HEK293 (cell line): Measurements from ENCODE around the gene ATP6V0C.
"Not testable (repeated sequence)": the region's sequence is repeated elsewhere in the genome, so short reads cannot be mapped to it uniquely, and the experiment has no call there.

ENCODE experiments used
- CTCF ChIA-PET: fragments of 350-600 bp; formaldehyde crosslinking; extraction: SDS; loops from one replicate; lab custom pipeline; 2021; ENCODE audit warnings: antibody characterized with exemption; lab: Yijun Ruan, JAX
- POLR2A ChIA-PET: fragments of 300-600 bp; formaldehyde crosslinking; extraction: SDS; loops from one replicate; lab custom pipeline; 2020; ENCODE audit warnings: antibody characterized with exemption, inconsistent platforms; lab: Yijun Ruan, JAX
- H3K27ac ChIP-seq: fragments of 200-500 bp; sonication (Bioruptor generic); 2 replicates; pipeline ENCODE4 v1.5.1; 2014; ENCODE audit warnings: low read depth, low read length, control low read depth, inconsistent platforms; ENCODE audit errors: extremely low read depth
- H3K36me3 ChIP-seq, 2 experiments: fragments of 200-500 bp in 1 of 2; sonication (Bioruptor generic) in 1 of 2; 1 replicate in 1 of 2; 2 replicates in 1 of 2; pipeline ENCODE4 v1.5.1; 2014 to 2017; ENCODE audit warnings: inconsistent platforms in 2 of 2, low read length in 2 of 2; ENCODE audit not compliant: control insufficient read depth in 2 of 2, insufficient read depth in 1 of 2
- H3K4me1 ChIP-seq: fragments of 200-500 bp; sonication (Bioruptor generic); 2 replicates; pipeline ENCODE4 v1.5.1; 2014; ENCODE audit warnings: mild to moderate bottlenecking, low read length, inconsistent platforms; ENCODE audit not compliant: control insufficient read depth, insufficient read depth
- H3K4me3 ChIP-seq: 2 replicates; pipeline ENCODE4 v1.5.1; 2011; ENCODE audit warnings: low read depth, mild to moderate bottlenecking, control low read depth, low read length, moderate library complexity
- H3K9me3 ChIP-seq: fragments of 200-500 bp; sonication (Bioruptor generic); 2 replicates; pipeline ENCODE4 v1.5.1; 2014; ENCODE audit warnings: low read depth, low read length, inconsistent platforms; ENCODE audit not compliant: control insufficient read depth, insufficient read depth
- ATF2 ChIP-seq: fragments of 450-650 bp; formaldehyde crosslinking; IDR thresholded peaks from 2 replicates; pipeline ENCODE4 v1.5.1; 2016; ENCODE audit warnings: missing biosample characterization, missing genetic modification characterization, low read depth
- HOXA7 ChIP-seq: sonication (generic); formaldehyde crosslinking; IDR thresholded peaks from 2 replicates; pipeline ENCODE4 v1.8.1; 2022; ENCODE audit warnings: missing genetic modification reagents, borderline replicate concordance
- SP7 ChIP-seq: fragments of 450-650 bp; formaldehyde crosslinking; IDR thresholded peaks from 2 replicates; pipeline ENCODE4 v1.5.1; 2016; ENCODE audit warnings: missing biosample characterization, missing genetic modification characterization
- ZIC2 ChIP-seq: fragments of 450-650 bp; formaldehyde crosslinking; IDR thresholded peaks from 2 replicates; pipeline ENCODE4 v1.5.1; 2016; ENCODE audit warnings: missing biosample characterization, missing genetic modification characterization
- ZNF121 ChIP-seq: fragments of 450-650 bp; formaldehyde crosslinking; IDR thresholded peaks from 2 replicates; pipeline ENCODE4 v1.5.1; 2016; ENCODE audit warnings: missing biosample characterization, missing genetic modification characterization
- ZNF146 ChIP-seq: fragments of 450-650 bp; formaldehyde crosslinking; IDR thresholded peaks from 2 replicates; pipeline ENCODE4 v1.5.1; 2016; ENCODE audit warnings: missing biosample characterization, missing genetic modification characterization
- ZNF223 ChIP-seq: fragments of 450-650 bp; formaldehyde crosslinking; IDR thresholded peaks from 2 replicates; pipeline ENCODE4 v1.5.1; 2016; ENCODE audit warnings: missing biosample characterization, missing genetic modification characterization
- ZNF311 ChIP-seq: fragments of 450-650 bp; formaldehyde crosslinking; IDR thresholded peaks from 2 replicates; pipeline ENCODE4 v1.5.1; 2017; ENCODE audit warnings: missing biosample characterization, missing genetic modification characterization, borderline replicate concordance
- ZNF341 ChIP-seq: fragments of 450-650 bp; formaldehyde crosslinking; IDR thresholded peaks from 2 replicates; pipeline ENCODE4; 2016; ENCODE audit warnings: low read depth, missing biosample characterization, missing genetic modification characterization
- ZNF449 ChIP-seq: fragments of 450-650 bp; formaldehyde crosslinking; IDR thresholded peaks from 2 replicates; pipeline ENCODE4 v1.5.1; 2017; ENCODE audit warnings: missing biosample characterization, mild to moderate bottlenecking, missing genetic modification characterization, moderate library complexity
- ZNF488 ChIP-seq: fragments of 450-650 bp; formaldehyde crosslinking; IDR thresholded peaks from 2 replicates; pipeline ENCODE4 v1.5.1; 2016; ENCODE audit warnings: missing biosample characterization, missing genetic modification characterization
- ZNF571 ChIP-seq: fragments of 450-650 bp; formaldehyde crosslinking; IDR thresholded peaks from 2 replicates; pipeline ENCODE4 v1.5.0; 2017; ENCODE audit warnings: missing biosample characterization, missing genetic modification characterization
- ZNF600 ChIP-seq: fragments of 450-650 bp; formaldehyde crosslinking; IDR thresholded peaks from 2 replicates; pipeline ENCODE4 v1.5.1; 2016; ENCODE audit warnings: missing biosample characterization, missing genetic modification characterization
- ZNF704 ChIP-seq: fragments of 450-650 bp; formaldehyde crosslinking; IDR thresholded peaks from 2 replicates; pipeline ENCODE4 v1.5.1; 2016; ENCODE audit warnings: missing biosample characterization, missing genetic modification characterization

ATP6V0C gene

GRCh38 chr16:2477327-2477726, 36.4 kb upstream of the ATP6V0C start:
- peaks cover 4% of the 10 kb centered on the region for H3K4me1 ChIP-seq
- no peak overlapping the region for H3K4me3 ChIP-seq
- CTCF ChIA-PET, result interaction anchor here (2.2 kb wide), 1 partner anchor 24 kb away, joined by 11 read pairs; no protein-coding TSS in a partner anchor
- H3K9me3 ChIP-seq, result no peaks in the 10 kb centered on the region
- no peak for TF ChIP-seq HOXA7 (CRISPR knock-in tag)
- peak; percentile 76 for TF ChIP-seq ZNF121 (tag by site-specific recombination)
- no peak for TF ChIP-seq ZNF146 (tag by site-specific recombination)
- no peak overlapping the region for H3K27ac ChIP-seq
- POLR2A ChIA-PET, result interaction anchor here (1.0 to 1.4 kb wide), 2 partner anchors 10 to 18 kb away, joined by 3 read pairs; no protein-coding TSS in a partner anchor
- peaks cover 0 to 4% of the 10 kb centered on the region in 2 experiments; a peak in 1 of 3 replicates for H3K36me3 ChIP-seq

- ChIA-PET CTCF (interaction anchor here (2.2 kb wide), 1 partner anchor 23 kb away, joined by 11 read pairs; no protein-coding TSS in a partner anchor), POLR2A (interaction anchor here (1.0 to 1.4 kb wide), 2 partner anchors 11 to 19 kb away, joined by 3 read pairs; no protein-coding TSS in a partner anchor)
- H3K9me3 ChIP-seq, result no peaks in the 10 kb centered on the region
- no peak for TF ChIP-seq ZNF704 (tag by site-specific recombination)
- TF ChIP-seq ZNF223 (tag by site-specific recombination), result no peak
- TF ChIP-seq ZNF341 (tag by site-specific recombination), result 0 out of 2 replicates have a peak, but pooled peaks have one; percentile 17
- no peak for TF ChIP-seq ZNF571 (tag by site-specific recombination)
- no peak for TF ChIP-seq ZNF311 (tag by site-specific recombination)
- no peak for TF ChIP-seq ZNF449 (tag by site-specific recombination)
- TF ChIP-seq SP7 (tag by site-specific recombination), result no peak
- TF ChIP-seq ATF2 (tag by site-specific recombination), result no peak
- no peak for TF ChIP-seq ZNF488 (tag by site-specific recombination)
- TF ChIP-seq ZIC2 (tag by site-specific recombination), result peak; percentile 63; the same call in 1 of the 2 replicates
- TF ChIP-seq ZNF600 (tag by site-specific recombination), result peak; percentile 11; the same call in 1 of the 2 replicates
- peaks cover 0 to 4% of the 10 kb centered on the region in 2 experiments; a peak in 1 of 3 replicates for H3K36me3 ChIP-seq
- H3K27ac ChIP-seq, result no peak overlapping the region
- peaks cover 2% of the 10 kb centered on the region for H3K4me1 ChIP-seq
- no peak overlapping the region for H3K4me3 ChIP-seq
Measured at GRCh38 chr16:2478279-2478678, 35.5 kb upstream of the ATP6V0C start.

GRCh38 chr16:2479996-2480395, 33.8 kb upstream of the ATP6V0C start:
- H3K36me3 ChIP-seq, CTCF ChIA-PET, H3K4me1 ChIP-seq, H3K9me3 ChIP-seq, H3K27ac ChIP-seq, POLR2A ChIA-PET, H3K4me3 ChIP-seq: not testable (repeated sequence)
- peak; percentile 79 for TF ChIP-seq ZNF121 (tag by site-specific recombination)
